ENCODE measurements around the gene TRUB2. TPM values are rescaled to one million over a fixed set of nuclear protein-coding genes. Genes with fewer than 3 reads are reported as not detected.

The TRUB2 gene
- total and polyA plus RNA-seq, 2 of the 13 experiments (the other 11 are each of a cell fraction or from before 2014, with no cell fraction given), result 22.3 to 41.2 TPM

DNA sequence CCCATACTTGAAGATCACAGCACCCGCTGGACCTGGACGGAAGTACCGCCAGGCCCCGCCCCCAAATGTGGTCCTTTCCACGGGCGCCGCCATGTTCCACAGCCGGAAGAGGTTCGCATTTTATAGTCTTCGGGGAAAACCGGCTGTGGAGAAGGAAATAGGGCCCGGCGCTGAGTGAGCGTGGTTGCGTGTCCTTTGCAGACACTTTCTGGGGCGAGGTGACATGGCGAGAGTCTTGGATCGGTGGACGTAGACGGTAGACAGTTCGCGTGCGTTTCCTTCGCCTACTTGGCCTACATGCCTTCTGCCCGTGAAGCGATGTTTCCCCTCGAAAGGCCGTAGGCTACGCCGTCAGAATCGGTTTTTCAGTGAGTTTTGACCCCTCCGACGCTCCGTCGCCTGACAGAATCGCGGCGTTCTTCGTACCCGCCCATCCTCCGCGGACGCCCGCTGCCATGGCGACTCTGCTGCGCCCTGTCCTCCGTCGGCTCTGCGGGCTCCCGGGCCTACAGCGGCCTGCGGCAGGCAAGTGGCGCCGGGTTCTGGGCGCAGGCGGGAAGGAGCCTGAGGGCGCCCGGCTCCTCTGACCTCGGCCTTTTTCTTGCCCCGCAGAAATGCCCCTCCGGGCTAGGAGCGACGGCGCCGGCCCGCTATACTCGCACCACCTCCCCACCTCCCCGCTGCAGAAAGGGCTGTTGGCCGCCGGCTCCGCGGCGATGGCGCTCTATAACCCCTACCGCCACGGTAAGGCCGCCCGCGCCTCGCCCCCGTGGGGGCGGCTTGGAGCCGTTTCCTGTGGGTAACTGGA, at the start of gene TRUB2, which contains the start of gene COQ4 (continued):
- TF ChIP-seq, protein P1, sequence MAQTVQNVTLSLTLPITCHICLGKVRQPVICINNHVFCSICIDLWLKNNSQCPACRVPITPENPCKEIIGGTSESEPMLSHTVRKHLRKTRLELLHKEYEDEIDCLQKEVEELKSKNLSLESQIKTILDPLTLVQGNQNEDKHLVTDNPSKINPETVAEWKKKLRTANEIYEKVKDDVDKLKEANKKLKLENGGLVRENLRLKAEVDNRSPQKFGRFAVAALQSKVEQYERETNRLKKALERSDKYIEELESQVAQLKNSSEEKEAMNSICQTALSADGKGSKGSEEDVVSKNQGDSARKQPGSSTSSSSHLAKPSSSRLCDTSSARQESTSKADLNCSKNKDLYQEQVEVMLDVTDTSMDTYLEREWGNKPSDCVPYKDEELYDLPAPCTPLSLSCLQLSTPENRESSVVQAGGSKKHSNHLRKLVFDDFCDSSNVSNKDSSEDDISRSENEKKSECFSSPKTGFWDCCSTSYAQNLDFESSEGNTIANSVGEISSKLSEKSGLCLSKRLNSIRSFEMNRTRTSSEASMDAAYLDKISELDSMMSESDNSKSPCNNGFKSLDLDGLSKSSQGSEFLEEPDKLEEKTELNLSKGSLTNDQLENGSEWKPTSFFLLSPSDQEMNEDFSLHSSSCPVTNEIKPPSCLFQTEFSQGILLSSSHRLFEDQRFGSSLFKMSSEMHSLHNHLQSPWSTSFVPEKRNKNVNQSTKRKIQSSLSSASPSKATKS (CRISPR knock-in tag; IDR thresholded peaks at IDR 0.05), result peak; percentile 94; the same call in 1 of the 2 replicates
- TF ChIP-seq PHF20 (CRISPR knock-in tag; IDR thresholded peaks at IDR 0.05) (peak; percentile 98), HDAC1 (CRISPR knock-in tag; IDR thresholded peaks at IDR 0.05) (peak; percentile 89), GLI4 (CRISPR knock-in tag; IDR thresholded peaks at IDR 0.05; ENCODE audit: borderline replicate concordance) (peak; percentile 73; the same call in 1 of the 2 replicates), ZNF598 (CRISPR knock-in tag; IDR thresholded peaks at IDR 0.05; ENCODE audit: borderline replicate concordance) (0 out of 2 replicates have a peak, but pooled peaks have one; percentile 43), IKZF1 (IDR thresholded peaks at IDR 0.05) (no peak), REPIN1 (CRISPR knock-in tag; IDR thresholded peaks at IDR 0.05; ENCODE audit: borderline replicate concordance, low read depth) (peak; percentile 86), ZNF747 (CRISPR knock-in tag; IDR thresholded peaks at IDR 0.05; ENCODE audit: borderline replicate concordance) (peak; percentile 93; the same call in 1 of the 2 replicates), ARNT2 (CRISPR knock-in tag; IDR thresholded peaks at IDR 0.05; ENCODE audit: low read depth) (no peak; the same call in 1 of the 2 replicates), ZNF264 (CRISPR knock-in tag; IDR thresholded peaks at IDR 0.05) (peak; percentile 64; the same call in 1 of the 2 replicates), NRL (CRISPR knock-in tag; IDR thresholded peaks at IDR 0.05; ENCODE audit: borderline replicate concordance) (peak; percentile 89; the same call in 1 of the 2 replicates), ZNF234 (CRISPR knock-in tag; conservative IDR thresholded peaks at IDR 0.05) (no peak), FOXO1 (CRISPR knock-in tag; IDR thresholded peaks at IDR 0.05) (no peak; the same call in 1 of the 2 replicates), ZNF562 (CRISPR knock-in tag; IDR thresholded peaks at IDR 0.05; ENCODE audit: borderline replicate concordance) (no peak), KLF6 (CRISPR knock-in tag; IDR thresholded peaks at IDR 0.05) (peak; percentile 91), ATF7-NPFF (CRISPR knock-in tag; IDR thresholded peaks at IDR 0.05; ENCODE audit: low read depth) (peak; percentile 26; the same call in 1 of the 2 replicates), ZBTB21 (CRISPR knock-in tag; IDR thresholded peaks at IDR 0.05) (no peak), ZBTB3 (CRISPR knock-in tag; IDR thresholded peaks at IDR 0.05; ENCODE audit: borderline replicate concordance, low read depth) (no peak)
- TF ChIP-seq, protein P2, sequence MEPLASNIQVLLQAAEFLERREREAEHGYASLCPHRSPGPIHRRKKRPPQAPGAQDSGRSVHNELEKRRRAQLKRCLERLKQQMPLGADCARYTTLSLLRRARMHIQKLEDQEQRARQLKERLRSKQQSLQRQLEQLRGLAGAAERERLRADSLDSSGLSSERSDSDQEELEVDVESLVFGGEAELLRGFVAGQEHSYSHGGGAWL (CRISPR knock-in tag; IDR thresholded peaks at IDR 0.05), result peak; percentile 97
- TF ChIP-seq, protein P3, sequence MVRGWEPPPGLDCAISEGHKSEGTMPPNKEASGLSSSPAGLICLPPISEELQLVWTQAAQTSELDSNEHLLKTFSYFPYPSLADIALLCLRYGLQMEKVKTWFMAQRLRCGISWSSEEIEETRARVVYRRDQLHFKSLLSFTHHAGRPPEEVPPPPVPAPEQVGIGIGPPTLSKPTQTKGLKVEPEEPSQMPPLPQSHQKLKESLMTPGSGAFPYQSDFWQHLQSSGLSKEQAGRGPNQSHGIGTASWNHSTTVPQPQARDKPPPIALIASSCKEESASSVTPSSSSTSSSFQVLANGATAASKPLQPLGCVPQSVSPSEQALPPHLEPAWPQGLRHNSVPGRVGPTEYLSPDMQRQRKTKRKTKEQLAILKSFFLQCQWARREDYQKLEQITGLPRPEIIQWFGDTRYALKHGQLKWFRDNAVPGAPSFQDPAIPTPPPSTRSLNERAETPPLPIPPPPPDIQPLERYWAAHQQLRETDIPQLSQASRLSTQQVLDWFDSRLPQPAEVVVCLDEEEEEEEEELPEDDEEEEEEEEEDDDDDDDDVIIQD (CRISPR knock-in tag; IDR thresholded peaks at IDR 0.05; ENCODE audit: low read depth), result no peak
- TF ChIP-seq, protein P4, sequence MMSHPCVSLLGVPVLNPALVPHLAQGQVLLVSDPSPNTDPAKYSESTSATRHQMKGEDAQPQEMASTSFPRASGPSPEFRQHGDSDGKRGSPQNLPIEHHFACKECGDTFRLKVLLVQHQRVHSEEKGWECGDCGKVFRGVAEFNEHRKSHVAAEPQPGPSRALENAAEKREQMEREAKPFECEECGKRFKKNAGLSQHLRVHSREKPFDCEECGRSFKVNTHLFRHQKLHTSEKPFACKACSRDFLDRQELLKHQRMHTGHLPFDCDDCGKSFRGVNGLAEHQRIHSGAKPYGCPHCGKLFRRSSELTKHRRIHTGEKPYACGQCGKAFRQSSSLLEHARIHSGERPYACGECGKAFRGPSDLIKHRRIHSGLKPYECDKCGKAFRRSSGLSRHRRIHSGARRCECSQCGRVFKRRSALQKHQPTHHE (CRISPR knock-in tag; IDR thresholded peaks at IDR 0.05; ENCODE audit: borderline replicate concordance), result peak; percentile 72
- TF ChIP-seq, protein P5, sequence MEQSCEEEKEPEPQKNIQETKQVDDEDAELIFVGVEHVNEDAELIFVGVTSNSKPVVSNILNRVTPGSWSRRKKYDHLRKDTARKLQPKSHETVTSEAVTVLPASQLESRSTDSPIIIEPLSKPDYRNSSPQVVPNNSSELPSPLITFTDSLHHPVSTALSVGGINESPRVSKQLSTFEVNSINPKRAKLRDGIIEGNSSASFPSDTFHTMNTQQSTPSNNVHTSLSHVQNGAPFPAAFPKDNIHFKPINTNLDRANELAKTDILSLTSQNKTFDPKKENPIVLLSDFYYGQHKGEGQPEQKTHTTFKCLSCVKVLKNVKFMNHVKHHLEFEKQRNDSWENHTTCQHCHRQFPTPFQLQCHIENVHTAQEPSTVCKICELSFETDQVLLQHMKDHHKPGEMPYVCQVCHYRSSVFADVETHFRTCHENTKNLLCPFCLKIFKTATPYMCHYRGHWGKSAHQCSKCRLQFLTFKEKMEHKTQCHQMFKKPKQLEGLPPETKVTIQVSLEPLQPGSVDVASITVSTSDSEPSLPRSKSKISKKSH (CRISPR knock-in tag; IDR thresholded peaks at IDR 0.05; ENCODE audit: borderline replicate concordance), result peak; percentile 78; the same call in 1 of the 2 replicates
